SU-DHL-6 (cell line): ENCODE results near the gene RNF220.
A peak's percentile ranks its signal among the peaks of the same experiment; 100 is the strongest.

Experiments used
- H2AFZ ChIP-seq: fragments of 200-600 bp; sonication (generic); 2 replicates; pipeline ENCODE4 v1.6.1; 2014; ENCODE audit warnings: low read depth, mild to moderate bottlenecking, moderate library complexity, mixed read lengths, antibody characterized with exemption, low read length; ENCODE audit not compliant: severe bottlenecking
- H3F3A ChIP-seq: fragments of 200-600 bp; shearing (Covaris generic); 2 replicates; pipeline ENCODE4 v1.6.0; 2016; ENCODE audit warnings: antibody characterized with exemption, mild to moderate bottlenecking; ENCODE audit not compliant: insufficient read depth
- H3K27ac ChIP-seq: fragments of 200-600 bp; sonication (generic); 2 replicates; pipeline ENCODE4 v1.5.1; 2016; ENCODE audit warnings: low read depth, mild to moderate bottlenecking, low read length, moderate library complexity, mixed read lengths
- H3K27me3 ChIP-seq: fragments of 200-600 bp; sonication (generic), shearing (Covaris generic); 2 replicates; pipeline ENCODE4 v1.6.0; 2014; ENCODE audit warnings: mild to moderate bottlenecking, low read length
- H3K36me3 ChIP-seq: fragments of 200-600 bp; sonication (generic); 2 replicates; pipeline ENCODE4 v1.6.1; 2014; ENCODE audit warnings: mild to moderate bottlenecking, low read length, mixed read lengths
- H3K4me2 ChIP-seq: fragments of 300-600, 200-600 bp; shearing (Covaris generic), sonication (generic); 2 replicates; pipeline ENCODE4 v1.6.0; 2014; ENCODE audit warnings: low read length, low read depth, mild to moderate bottlenecking; ENCODE audit not compliant: poor library complexity, severe bottlenecking
- H3K4me3 ChIP-seq: fragments of 200-600 bp; sonication (generic); 2 replicates; pipeline ENCODE4 v1.5.1; 2014; ENCODE audit warnings: antibody characterized with exemption, low read length, mild to moderate bottlenecking, mixed read lengths; ENCODE audit not compliant: insufficient read depth, poor library complexity, severe bottlenecking
- H3K79me2 ChIP-seq: fragments of 200-600 bp; sonication (generic); 2 replicates; pipeline ENCODE4 v1.6.1; 2014; ENCODE audit warnings: mild to moderate bottlenecking, low read length, moderate library complexity; ENCODE audit not compliant: insufficient read depth
- H3K9ac ChIP-seq: fragments of 200-600 bp; sonication (generic); 2 replicates; pipeline ENCODE4 v1.7.0; 2014; ENCODE audit warnings: mild to moderate bottlenecking, low read length
- H3K9me2 ChIP-seq: fragments of 200-600 bp; sonication (generic); replicated peaks from 2 replicates; pipeline ENCODE4 v1.6.1; 2014; ENCODE audit warnings: low read length; ENCODE audit not compliant: insufficient read depth
- H3K9me3 ChIP-seq: fragments of 200-600 bp; sonication (generic); 2 replicates; pipeline ENCODE4 v1.6.1; 2014; ENCODE audit warnings: low read length, mixed read lengths; ENCODE audit not compliant: insufficient read depth
- H4K20me1 ChIP-seq: fragments of 200-600 bp; sonication (generic); 2 replicates; pipeline ENCODE4 v1.6.1; 2014; ENCODE audit warnings: low read depth, mild to moderate bottlenecking, antibody characterized with exemption, low read length, moderate library complexity, mixed read lengths
- EZH2phosphoT487 ChIP-seq: fragments of 200-600 bp; sonication (generic), shearing (Covaris generic); conservative IDR thresholded peaks from 2 replicates; pipeline ENCODE4 v1.6.1; 2018; ENCODE audit warnings: mild to moderate bottlenecking, antibody characterized with exemption, low read length, moderate library complexity, mixed read lengths
- TF ChIP-seq, protein P1 (sequence below): fragments of 200-600 bp; sonication (generic); IDR thresholded peaks from one replicate; pipeline ENCODE4 v1.5.1; 2017; ENCODE audit warnings: antibody characterized with exemption, mild to moderate bottlenecking, low read length, moderate library complexity; ENCODE audit not compliant: insufficient read depth, poor library complexity, severe bottlenecking

Gene RNF220

DNA sequence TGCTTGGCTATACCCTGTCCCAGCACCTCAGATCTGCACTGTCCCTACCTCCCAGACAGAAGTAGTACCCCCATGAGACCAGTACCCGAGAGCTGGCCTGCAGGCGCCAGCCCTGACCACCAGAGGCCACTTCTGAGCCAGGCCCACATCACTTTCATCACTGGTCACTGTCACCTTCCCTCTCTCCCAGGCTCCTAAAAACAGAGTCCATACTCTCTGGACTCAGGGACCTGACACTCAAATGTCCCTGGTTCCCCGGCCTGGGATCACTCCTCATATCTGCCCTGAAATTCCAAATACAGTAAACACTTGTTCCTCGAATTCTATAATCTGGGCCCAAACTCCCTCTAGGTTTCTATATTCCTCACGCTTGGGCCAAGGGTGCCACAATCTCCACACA lies 250.6 kb downstream of the RNF220 start:
- Histone ChIP-seq H3K4me2 (no peak overlapping the region), H3F3A (0 out of 2 replicates have a peak, but pooled peaks cover 8% of the 10 kb centered on the region), H3K9ac (no peak overlapping the region), H3K9me3 (no peaks in the 10 kb centered on the region), H3K27ac (no peak overlapping the region), H3K27me3 (no peaks in the 10 kb centered on the region), H3K36me3 (no peaks in the 10 kb centered on the region), H3K4me3 (no peak overlapping the region), H2AFZ (no peak overlapping the region), H4K20me1 (no peaks in the 10 kb centered on the region), H3K9me2 (no peaks in the 10 kb centered on the region), H3K79me2 (no peaks in the 10 kb centered on the region)
- TF ChIP-seq EZH2phosphoT487, result no peak
- TF ChIP-seq, protein P1, sequence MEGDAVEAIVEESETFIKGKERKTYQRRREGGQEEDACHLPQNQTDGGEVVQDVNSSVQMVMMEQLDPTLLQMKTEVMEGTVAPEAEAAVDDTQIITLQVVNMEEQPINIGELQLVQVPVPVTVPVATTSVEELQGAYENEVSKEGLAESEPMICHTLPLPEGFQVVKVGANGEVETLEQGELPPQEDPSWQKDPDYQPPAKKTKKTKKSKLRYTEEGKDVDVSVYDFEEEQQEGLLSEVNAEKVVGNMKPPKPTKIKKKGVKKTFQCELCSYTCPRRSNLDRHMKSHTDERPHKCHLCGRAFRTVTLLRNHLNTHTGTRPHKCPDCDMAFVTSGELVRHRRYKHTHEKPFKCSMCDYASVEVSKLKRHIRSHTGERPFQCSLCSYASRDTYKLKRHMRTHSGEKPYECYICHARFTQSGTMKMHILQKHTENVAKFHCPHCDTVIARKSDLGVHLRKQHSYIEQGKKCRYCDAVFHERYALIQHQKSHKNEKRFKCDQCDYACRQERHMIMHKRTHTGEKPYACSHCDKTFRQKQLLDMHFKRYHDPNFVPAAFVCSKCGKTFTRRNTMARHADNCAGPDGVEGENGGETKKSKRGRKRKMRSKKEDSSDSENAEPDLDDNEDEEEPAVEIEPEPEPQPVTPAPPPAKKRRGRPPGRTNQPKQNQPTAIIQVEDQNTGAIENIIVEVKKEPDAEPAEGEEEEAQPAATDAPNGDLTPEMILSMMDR, result peak; percentile 48

DNA sequence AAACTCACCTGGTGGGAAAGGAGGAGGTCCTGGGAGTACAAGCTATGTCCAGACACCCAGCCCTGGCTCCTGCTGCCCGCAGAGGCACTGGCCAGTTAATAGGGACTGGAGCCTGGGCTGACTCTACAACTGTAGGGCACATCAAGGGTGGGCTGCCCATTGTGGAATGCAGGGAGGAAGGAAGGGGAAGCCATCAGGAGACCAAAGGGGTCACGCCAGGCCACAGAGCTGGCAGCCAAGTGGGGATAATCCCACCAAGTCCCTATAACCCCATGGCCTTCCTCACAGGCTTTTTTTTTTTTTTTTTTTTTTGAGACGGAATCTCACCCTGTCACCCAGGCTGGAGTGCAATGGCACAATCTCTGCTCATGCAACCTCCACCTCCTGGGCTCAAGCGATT lies 254.5 kb downstream of the RNF220 start:
- H3F3A ChIP-seq, result no peaks in the 10 kb centered on the region
- H3K27me3 ChIP-seq, result no peaks in the 10 kb centered on the region
- no peak overlapping the region for H2AFZ ChIP-seq
- no peak overlapping the region for H3K4me2 ChIP-seq
- no peaks in the 10 kb centered on the region for H3K9me2 ChIP-seq
- H3K9me3 ChIP-seq, result no peaks in the 10 kb centered on the region
- H3K9ac ChIP-seq, result no peak overlapping the region
- H3K27ac ChIP-seq, result no peak overlapping the region
- no peaks in the 10 kb centered on the region for H3K36me3 ChIP-seq
- no peaks in the 10 kb centered on the region for H3K79me2 ChIP-seq
- TF ChIP-seq EZH2phosphoT487, result no peak
- TF ChIP-seq, protein P1, result no peak
- no peaks in the 10 kb centered on the region for H4K20me1 ChIP-seq
- H3K4me3 ChIP-seq, result no peak overlapping the region

DNA sequence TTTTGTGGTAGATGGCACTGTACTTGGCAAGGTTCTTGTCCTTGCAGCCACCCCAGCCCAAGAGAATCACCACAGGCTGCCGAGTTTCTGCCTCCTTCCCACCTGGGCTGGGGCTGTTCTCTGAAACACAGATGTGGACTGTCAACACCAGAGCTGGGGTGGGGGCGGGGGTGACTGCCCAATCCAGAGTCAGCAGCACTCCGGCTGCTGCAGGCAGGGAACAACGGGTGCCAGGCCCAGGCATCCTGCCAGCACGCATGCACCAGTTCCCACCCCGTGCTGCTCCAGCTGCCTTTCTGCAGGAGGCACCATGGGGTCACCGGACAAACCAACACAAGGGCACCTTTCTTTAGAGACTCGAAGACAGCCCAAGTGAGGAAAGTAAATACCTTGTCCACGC lies 255.1 kb downstream of the RNF220 start:
- Histone ChIP-seq H3K4me2 (no peak overlapping the region), H3K36me3 (no peaks in the 10 kb centered on the region), H3F3A (no peaks in the 10 kb centered on the region), H4K20me1 (no peaks in the 10 kb centered on the region), H3K27ac (no peak overlapping the region), H3K9me3 (no peaks in the 10 kb centered on the region), H3K4me3 (no peak overlapping the region), H3K27me3 (no peaks in the 10 kb centered on the region), H3K9me2 (no peaks in the 10 kb centered on the region), H2AFZ (no peak overlapping the region), H3K79me2 (no peaks in the 10 kb centered on the region), H3K9ac (no peak overlapping the region)
- no peak for TF ChIP-seq EZH2phosphoT487
- TF ChIP-seq, protein P1, result no peak
